Endothelial cell of umbilical vein (primary cell): Measurements from ENCODE around the gene VGLL4. TPM values are rescaled to one million over a fixed set of nuclear protein-coding genes. Genes with fewer than 3 reads are reported as not detected.

Experiments used
- BruUV-seq: library from RNA; stranded (reverse); fragments of 400-500 nt; replicated peaks from 2 replicates; lab custom pipeline; 2021; lab: Mats Ljungman, UMichigan
- CTCF ChIA-PET: fragments of 300-600, 350-600 bp; sonication (Branson Sonifier 250); formaldehyde crosslinking; loops from one replicate; lab custom pipeline; 2021; ENCODE audit warnings: antibody characterized with exemption, inconsistent platforms; lab: Charles Lee
- POLR2A ChIA-PET: fragments of 300-600, 350-600 bp; sonication (Branson Sonifier 250); formaldehyde crosslinking; loops from one replicate; lab custom pipeline; 2021; ENCODE audit warnings: antibody characterized with exemption, inconsistent platforms; lab: Charles Lee
- DNase-seq: peaks from one replicate; pipeline ENCODE4 v3.0.0-alpha.2; 2011; ENCODE audit warnings: low read depth, low spot score
- FAIRE-seq: peaks from 2 replicates; lab custom pipeline; 2011; peaks lifted over from hg19 to GRCh38; lab: Jason Lieb, UNC
- H2AFZ ChIP-seq: 2 replicates; pipeline ENCODE4 v1.6.0; 2012; ENCODE audit warnings: low read depth, low read length, control low read depth, inconsistent platforms
- H3K27ac ChIP-seq: 2 replicates; pipeline ENCODE4 v1.5.1; 2011; ENCODE audit warnings: low read depth, mild to moderate bottlenecking, control low read depth, low read length, moderate library complexity; ENCODE audit not compliant: insufficient read depth
- H3K27me3 ChIP-seq, 2 experiments: 2 replicates each; pipeline versions ENCODE4 v1.6.0 to v1.6.1; 2011; ENCODE audit warnings: low read length in 2 of 2, mixed read lengths in 1 of 2; ENCODE audit not compliant: control insufficient read depth in 2 of 2, insufficient read depth in 2 of 2
- H3K36me3 ChIP-seq, 2 experiments: 2 replicates in 1 of 2; 3 replicates in 1 of 2; pipeline ENCODE4 v1.5.1; 2011; ENCODE audit warnings: low read length in 2 of 2, mild to moderate bottlenecking in 1 of 2, moderate library complexity in 1 of 2; ENCODE audit not compliant: control insufficient read depth in 2 of 2, insufficient read depth in 2 of 2; ENCODE audit errors: extremely low read depth in 1 of 2
- H3K4me1 ChIP-seq: 3 replicates; pipeline ENCODE4 v1.5.1; 2011; ENCODE audit warnings: mild to moderate bottlenecking, low read length; ENCODE audit not compliant: control insufficient read depth, insufficient read depth; ENCODE audit errors: extremely low read depth
- H3K4me2 ChIP-seq: 2 replicates; pipeline ENCODE4 v1.6.1; 2011; ENCODE audit warnings: low read length, control low read depth, mixed read lengths; ENCODE audit not compliant: insufficient read depth
- H3K4me3 ChIP-seq, 3 experiments: fragments of 200-600 bp in 1 of 3; sonication (generic), shearing (Covaris generic) in 1 of 3; replicated peaks in 1 of 3; 2 replicates each; pipeline ENCODE4 v1.5.1; 2011 to 2016; ENCODE audit warnings: control low read depth in 3 of 3, low read length in 3 of 3, mild to moderate bottlenecking in 2 of 3, inconsistent platforms in 1 of 3, low read depth in 1 of 3, moderate library complexity in 1 of 3; ENCODE audit not compliant: insufficient read depth in 1 of 3
- H3K79me2 ChIP-seq: 2 replicates; pipeline ENCODE4 v1.6.0; 2012; ENCODE audit warnings: low read length, inconsistent platforms; ENCODE audit not compliant: control insufficient read depth, insufficient read depth
- H3K9ac ChIP-seq: replicated peaks from 2 replicates; pipeline ENCODE3; 2011; ENCODE audit warnings: low read length, control low read depth; ENCODE audit not compliant: insufficient read depth; ENCODE audit errors: extremely low read depth
- H3K9me1 ChIP-seq: replicated peaks from 3 replicates; pipeline ENCODE4 v1.6.0; 2011; ENCODE audit warnings: mild to moderate bottlenecking, low read length; ENCODE audit not compliant: control insufficient read depth, insufficient read depth; ENCODE audit errors: extremely low read depth
- H3K9me3 ChIP-seq: replicated peaks from 2 replicates; pipeline ENCODE4 v1.5.1; 2012; ENCODE audit warnings: low read length, inconsistent platforms; ENCODE audit not compliant: control insufficient read depth, insufficient read depth
- H4K20me1 ChIP-seq: replicated peaks from 2 replicates; pipeline ENCODE3; 2011; ENCODE audit warnings: mild to moderate bottlenecking, low read length; ENCODE audit not compliant: control insufficient read depth, insufficient read depth; ENCODE audit errors: extremely low read depth
- EZH2 ChIP-seq: IDR thresholded peaks from 2 replicates; pipeline ENCODE4 v1.6.1; 2012; ENCODE audit warnings: borderline replicate concordance, low read depth, mild to moderate bottlenecking, moderate library complexity, low read length, inconsistent platforms; ENCODE audit not compliant: severe bottlenecking
- FOS ChIP-seq: IDR thresholded peaks from 2 replicates; pipeline ENCODE4 v1.6.1; 2011; ENCODE audit warnings: mild to moderate bottlenecking, low read length, moderate library complexity, borderline replicate concordance; ENCODE audit not compliant: insufficient read depth
- JUN ChIP-seq: IDR thresholded peaks from 2 replicates; pipeline ENCODE4 v1.6.1; 2011; ENCODE audit warnings: borderline replicate concordance, low read depth; ENCODE audit not compliant: insufficient read length, insufficient read depth
- MYC ChIP-seq: IDR thresholded peaks from one replicate; pipeline ENCODE4 v1.6.1; 2011; ENCODE audit warnings: mild to moderate bottlenecking, low read depth, low read length
- dilution Hi-C: fragments of 300-500 bp; cut with MboI; formaldehyde crosslinking; loops from one replicate; pipeline ENCODE4 v1.15.0; 2019; ENCODE audit warnings: low sequenced_read_pairs; ENCODE audit not compliant: extremely low pct_ligation_motif_present
- intact Hi-C: fragments of 100-400 bp; cut with micrococcal nuclease; formaldehyde crosslinking; loops from one replicate; pipeline ENCODE4 v1.10.0; 2022
- polyA plus RNA-seq, 4 experiments: library from polyadenylated mRNA; depleted of rRNA in 3 of 4; stranded (reverse) in 3 of 4; unstranded in 1 of 4; fragments of >200 nt; gene quantifications; 2 replicates each; pipeline versions ENCODE4 v1.2.1 to v1.2.3, GENCODE V29; 2011 to 2012; ENCODE audit warnings: missing spikeins in 1 of 4
- total RNA-seq: library from RNA; stranded (reverse); gene quantifications from 2 replicates; pipeline ENCODE4 v1.2.3, GENCODE V29; 2021
- TF ChIP-seq, protein P1 (sequence below), 2 donors: IDR thresholded peaks; 1 replicate in 1 of 2; 2 replicates in 1 of 2; pipeline ENCODE4 v1.5.1; 2011; ENCODE audit warnings: low read length in 2 of 2, mild to moderate bottlenecking in 2 of 2, moderate library complexity in 2 of 2, control low read depth in 1 of 2, inconsistent platforms in 1 of 2, low read depth in 1 of 2; ENCODE audit not compliant: insufficient read depth in 1 of 2; ENCODE audit errors: extremely low read depth in 1 of 2

VGLL4 gene
- total and polyA plus RNA-seq, 2 donors (not counting 3 experiments of a cell fraction or from before 2014, with no cell fraction given): 67.0 to 78.9 TPM

DNA sequence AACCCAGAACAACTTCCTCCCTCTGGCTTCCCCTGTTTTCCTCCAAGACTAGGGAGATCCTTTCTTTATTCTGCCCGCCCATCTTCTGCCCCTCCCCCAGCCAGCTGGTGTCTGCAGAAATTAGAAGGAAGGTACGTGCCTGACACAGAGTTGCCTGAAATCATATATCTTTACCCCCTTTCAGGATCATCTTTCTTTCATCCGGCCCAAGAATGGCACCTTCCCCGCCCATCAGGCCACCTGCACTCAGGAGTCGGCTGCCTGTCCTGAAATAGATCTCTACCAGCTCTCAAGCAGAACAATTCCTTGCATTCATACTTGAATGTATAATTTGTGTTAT lies 133.7 kb downstream of the VGLL4 start:
- Histone ChIP-seq H3K4me3 (no peak overlapping the region), H3K9me3 (no peaks in the 10 kb centered on the region), H2AFZ (no peak overlapping the region), H3K27ac (peak overlapping the region; percentile 87), H4K20me1 (no peaks in the 10 kb centered on the region), H3K4me1 (peaks cover 41% of the 10 kb centered on the region), H3K36me3 (no peaks in the 10 kb centered on the region), H3K9ac (peak overlapping the region; percentile 54), H3K9me1 (no peaks in the 10 kb centered on the region), H3K79me2 (no peaks in the 10 kb centered on the region), H3K4me2 (peak overlapping the region; percentile 82), H3K27me3 (no peaks in the 10 kb centered on the region)
- ChIA-PET CTCF (interaction anchor here (0.9 to 2.8 kb wide), 5 partner anchors 12 to 131 kb away, joined by 3 to 14 read pairs (median 4); no protein-coding TSS in a partner anchor), POLR2A (no interaction called here)
- intact Hi-C loops: no loop called here
- BruUV-seq: no TSS peak
- DNase-seq (no peak), FAIRE-seq (no peak)
- TF ChIP-seq JUN (no peak), MYC (no peak), FOS (peak; percentile 3), EZH2 (no peak)
- TF ChIP-seq, protein P1, sequence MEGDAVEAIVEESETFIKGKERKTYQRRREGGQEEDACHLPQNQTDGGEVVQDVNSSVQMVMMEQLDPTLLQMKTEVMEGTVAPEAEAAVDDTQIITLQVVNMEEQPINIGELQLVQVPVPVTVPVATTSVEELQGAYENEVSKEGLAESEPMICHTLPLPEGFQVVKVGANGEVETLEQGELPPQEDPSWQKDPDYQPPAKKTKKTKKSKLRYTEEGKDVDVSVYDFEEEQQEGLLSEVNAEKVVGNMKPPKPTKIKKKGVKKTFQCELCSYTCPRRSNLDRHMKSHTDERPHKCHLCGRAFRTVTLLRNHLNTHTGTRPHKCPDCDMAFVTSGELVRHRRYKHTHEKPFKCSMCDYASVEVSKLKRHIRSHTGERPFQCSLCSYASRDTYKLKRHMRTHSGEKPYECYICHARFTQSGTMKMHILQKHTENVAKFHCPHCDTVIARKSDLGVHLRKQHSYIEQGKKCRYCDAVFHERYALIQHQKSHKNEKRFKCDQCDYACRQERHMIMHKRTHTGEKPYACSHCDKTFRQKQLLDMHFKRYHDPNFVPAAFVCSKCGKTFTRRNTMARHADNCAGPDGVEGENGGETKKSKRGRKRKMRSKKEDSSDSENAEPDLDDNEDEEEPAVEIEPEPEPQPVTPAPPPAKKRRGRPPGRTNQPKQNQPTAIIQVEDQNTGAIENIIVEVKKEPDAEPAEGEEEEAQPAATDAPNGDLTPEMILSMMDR (IDR thresholded peaks at IDR 0.05; ENCODE audit: extremely low read depth in 1 of 2, insufficient read depth in 1 of 2, low read depth in 1 of 2, low read length in 2 of 2): no peak
- dilution Hi-C loops: no loop called here
